Brain microvascular endothelial cell (primary cell): Measurements from ENCODE around the gene TMEM132A.
"Not testable (repeated sequence)": the region's sequence is repeated elsewhere in the genome, so short reads cannot be mapped to it uniquely, and the experiment has no call there.

Experiments used
- DNase-seq: peaks from one replicate; pipeline ENCODE4 v3.0.0-alpha.2; 2020
- H3K27ac ChIP-seq: fragments of 250-450 bp; sonication (Bioruptor Pico); 2 replicates; pipeline ENCODE4 v1.5.1; 2020; ENCODE audit warnings: mild to moderate bottlenecking, moderate library complexity
- H3K27me3 ChIP-seq: fragments of 250-450 bp; sonication (Bioruptor Pico); replicated peaks from 2 replicates; pipeline ENCODE4 v1.5.1; 2020; ENCODE audit warnings: mild to moderate bottlenecking
- H3K36me3 ChIP-seq: fragments of 250-450 bp; sonication (Bioruptor Pico); replicated peaks from 2 replicates; pipeline ENCODE4 v1.5.1; 2020; ENCODE audit warnings: mild to moderate bottlenecking
- H3K4me3 ChIP-seq: 2 replicates; pipeline ENCODE4 v1.5.1; 2011; ENCODE audit warnings: low read depth, mild to moderate bottlenecking, control low read depth, low read length, moderate library complexity
- in situ Hi-C: cut with HindIII; loops from 2 replicates; pipeline ENCODE4 v1.10.0; 2017; ENCODE audit warnings: low sequenced_read_pairs, low pct_ligation_motif_present
- TF ChIP-seq, protein P1 (sequence below): IDR thresholded peaks from 2 replicates; pipeline ENCODE4 v1.5.1; 2011; ENCODE audit warnings: low read depth, mild to moderate bottlenecking, moderate library complexity, low read length, control low read depth, inconsistent platforms; ENCODE audit errors: missing control alignments

Gene TMEM132A

GRCh38 chr11:60908803-60909202 is 15.5 kb upstream of the TMEM132A start:
- in situ Hi-C loops: loop anchor here (10.0 kb wide), 1 partner anchor 134 kb away; no protein-coding TSS in a partner anchor

DNA sequence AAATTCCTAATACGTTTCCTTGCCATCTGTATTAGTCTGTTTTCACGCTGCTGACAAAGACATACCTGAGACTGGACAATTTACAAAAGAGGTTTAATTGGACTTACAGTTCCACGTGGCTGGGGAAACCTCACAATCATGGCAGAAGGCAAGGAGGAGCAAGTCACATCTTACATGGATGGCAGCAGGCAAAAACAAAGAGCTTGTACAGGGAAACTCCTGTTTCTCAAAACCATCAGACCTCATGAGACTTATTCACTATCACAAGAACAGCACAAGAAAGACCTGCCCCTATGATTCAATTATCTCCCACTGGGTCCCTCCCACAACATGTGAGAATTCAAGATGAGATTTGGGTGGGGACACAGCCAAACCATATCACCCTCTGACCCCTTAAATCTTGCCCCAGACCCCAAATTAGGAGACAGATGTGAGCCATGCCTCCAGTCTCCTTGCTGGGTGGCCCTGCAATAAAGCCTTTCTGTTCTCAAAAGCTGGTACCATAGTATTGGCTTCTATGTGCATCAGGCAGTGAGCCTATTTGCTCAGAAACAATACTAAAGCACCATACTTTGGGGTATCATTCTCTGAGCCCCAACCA is 14.5 kb upstream of the TMEM132A start:
- in situ Hi-C loops: loop anchor here (10.0 kb wide), 1 partner anchor 135 kb away; no protein-coding TSS in a partner anchor
- not testable (repeated sequence) for H3K27me3 ChIP-seq, DNase-seq, H3K36me3 ChIP-seq, H3K27ac ChIP-seq, H3K4me3 ChIP-seq

More at GRCh38 chr11:60908803-60909202, 15.5 kb upstream of the TMEM132A start:
- no peak overlapping the region for H3K4me3 ChIP-seq
- H3K27ac ChIP-seq: no peak overlapping the region
- no peaks in the 10 kb centered on the region for H3K36me3 ChIP-seq
- H3K27me3 ChIP-seq: no peaks in the 10 kb centered on the region
- DNase-seq: no peak
- TF ChIP-seq, protein P1, sequence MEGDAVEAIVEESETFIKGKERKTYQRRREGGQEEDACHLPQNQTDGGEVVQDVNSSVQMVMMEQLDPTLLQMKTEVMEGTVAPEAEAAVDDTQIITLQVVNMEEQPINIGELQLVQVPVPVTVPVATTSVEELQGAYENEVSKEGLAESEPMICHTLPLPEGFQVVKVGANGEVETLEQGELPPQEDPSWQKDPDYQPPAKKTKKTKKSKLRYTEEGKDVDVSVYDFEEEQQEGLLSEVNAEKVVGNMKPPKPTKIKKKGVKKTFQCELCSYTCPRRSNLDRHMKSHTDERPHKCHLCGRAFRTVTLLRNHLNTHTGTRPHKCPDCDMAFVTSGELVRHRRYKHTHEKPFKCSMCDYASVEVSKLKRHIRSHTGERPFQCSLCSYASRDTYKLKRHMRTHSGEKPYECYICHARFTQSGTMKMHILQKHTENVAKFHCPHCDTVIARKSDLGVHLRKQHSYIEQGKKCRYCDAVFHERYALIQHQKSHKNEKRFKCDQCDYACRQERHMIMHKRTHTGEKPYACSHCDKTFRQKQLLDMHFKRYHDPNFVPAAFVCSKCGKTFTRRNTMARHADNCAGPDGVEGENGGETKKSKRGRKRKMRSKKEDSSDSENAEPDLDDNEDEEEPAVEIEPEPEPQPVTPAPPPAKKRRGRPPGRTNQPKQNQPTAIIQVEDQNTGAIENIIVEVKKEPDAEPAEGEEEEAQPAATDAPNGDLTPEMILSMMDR: no peak

DNA sequence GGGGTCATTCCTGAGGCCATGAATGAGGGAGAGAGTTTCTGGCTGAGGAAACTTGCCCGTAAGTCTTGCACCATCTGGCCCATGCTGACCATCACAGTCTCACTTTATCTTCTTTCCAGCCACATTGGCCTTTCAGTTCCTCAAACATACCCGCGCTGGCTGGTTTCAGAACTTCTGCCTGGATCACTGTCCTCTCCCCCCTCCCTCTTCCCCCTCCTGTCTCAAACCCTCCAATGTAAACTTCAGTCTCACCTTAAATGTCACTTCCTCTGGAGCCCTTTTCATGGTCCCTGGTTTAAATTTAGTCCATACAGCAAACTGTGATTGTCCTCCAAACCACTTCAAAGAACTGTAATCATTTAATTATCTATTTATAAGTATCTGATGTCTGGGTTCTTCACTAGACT is 14.0 kb upstream of the TMEM132A start:
- TF ChIP-seq, protein P1: no peak
- Histone ChIP-seq H3K27me3 (no peaks in the 10 kb centered on the region), H3K4me3 (no peak overlapping the region), H3K27ac (no peak overlapping the region), H3K36me3 (no peaks in the 10 kb centered on the region)
- in situ Hi-C loops: no loop called here
- no peak for DNase-seq

GRCh38 chr11:60910711-60911380 is 13.4 kb upstream of the TMEM132A start:
- Histone ChIP-seq H3K36me3 (no peaks in the 10 kb centered on the region), H3K4me3 (no peak overlapping the region), H3K27me3 (no peaks in the 10 kb centered on the region), H3K27ac (no peak overlapping the region)
- in situ Hi-C loops: no loop called here
- TF ChIP-seq, protein P1: peak; percentile 5
- no peak for DNase-seq

DNA sequence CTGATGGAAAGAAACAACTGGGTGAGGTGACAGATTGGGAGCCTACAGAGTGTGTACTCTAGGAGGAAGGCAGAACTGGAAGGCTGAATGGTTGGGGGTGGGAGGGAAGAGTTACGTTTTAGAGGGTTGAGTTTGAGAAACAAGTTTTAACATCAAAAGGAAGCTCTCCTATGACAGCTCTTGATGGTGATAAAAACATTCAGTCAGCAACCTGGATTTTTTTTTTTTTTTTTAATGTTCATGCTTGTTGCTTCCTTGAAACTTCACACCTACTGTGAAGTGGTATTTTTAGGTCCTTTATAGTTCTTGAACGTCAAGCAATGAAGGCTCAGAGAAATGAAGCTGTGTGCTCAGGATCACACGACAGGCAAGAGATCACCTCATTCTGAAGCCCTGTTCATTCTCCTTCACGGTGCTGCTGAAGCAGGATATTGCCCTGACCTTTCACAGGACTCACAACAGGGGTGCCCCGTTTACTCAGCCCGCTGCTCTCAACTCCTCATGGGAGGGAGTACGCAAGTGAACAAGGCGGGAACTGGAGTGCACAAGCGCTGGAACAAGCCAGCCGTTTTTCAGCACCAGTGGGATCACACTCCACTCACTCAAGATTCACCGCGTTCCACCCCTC is 11.9 kb upstream of the TMEM132A start:
- no peaks in the 10 kb centered on the region for H3K27me3 ChIP-seq
- TF ChIP-seq, protein P1: no peak
- no peak overlapping the region for H3K27ac ChIP-seq
- no peaks in the 10 kb centered on the region for H3K36me3 ChIP-seq
- in situ Hi-C loops: no loop called here
- peak overlapping the region; percentile 22 for H3K4me3 ChIP-seq
- DNase-seq: no peak

- Histone ChIP-seq H3K27me3 (no peaks in the 10 kb centered on the region), H3K4me3 (peak overlapping the region; percentile 79), H3K36me3 (no peaks in the 10 kb centered on the region), H3K27ac (peak overlapping the region; percentile 95)
- in situ Hi-C loops: no loop called here
- no peak for DNase-seq
- TF ChIP-seq, protein P1: no peak
These were observed 11.3 kb upstream of the TMEM132A start for GRCh38 chr11:60912851-60913528.
